Left lobe of liver (tissue), 2 donors: ENCODE measurements around the gene BLID. TPM values are rescaled to one million over a fixed set of nuclear protein-coding genes. Genes with fewer than 3 reads are reported as not detected.

Experiments used
- ATAC-seq: fragments of 200-7000 bp; cut with Tn5 transposase; one replicate; pipeline ENCODE4 v1.9.1; 2020; ENCODE audit warnings: mild to moderate bottlenecking, moderate library complexity
- DNase-seq: peaks from one replicate; pipeline ENCODE4 v3.0.0-alpha.2; 2020; ENCODE audit warnings: low spot score
- total RNA-seq: library from RNA; stranded (reverse); gene quantifications from one replicate; pipeline ENCODE4 v1.2.1, GENCODE V29; 2021
- donor health status: DM: no; HTN: no; CAD: no; lungs with moderate emphysema.
- donor health status: DM: no; HTN: yes; CAD: no.

BLID gene
- total RNA-seq, 1 donor from 2014 or later = 0.63 TPM

- ATAC-seq (peak; percentile 76), DNase-seq (no peak)
Measured at GRCh38 chr11:122140500-122140899, 24.5 kb upstream of the BLID start.

DNA sequence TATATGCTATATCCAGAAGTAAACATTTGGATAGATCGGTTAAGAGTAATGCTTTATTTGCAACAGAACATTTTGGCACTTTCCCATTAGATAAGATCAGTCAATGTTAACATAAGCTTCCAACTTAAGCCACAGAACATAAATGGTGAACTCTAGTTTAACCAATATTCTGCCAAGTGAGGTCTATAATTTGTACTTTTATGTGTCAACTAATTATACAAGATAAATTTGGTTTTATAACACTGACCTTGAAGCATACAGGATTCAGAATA lies 23.5 kb upstream of the BLID start:
- peak; percentile 76 for ATAC-seq
- no peak for DNase-seq

- DNase-seq (no peak), ATAC-seq (peak; percentile 35)
Measured at GRCh38 chr11:122138744-122139594, 23.0 kb upstream of the BLID start.

DNA sequence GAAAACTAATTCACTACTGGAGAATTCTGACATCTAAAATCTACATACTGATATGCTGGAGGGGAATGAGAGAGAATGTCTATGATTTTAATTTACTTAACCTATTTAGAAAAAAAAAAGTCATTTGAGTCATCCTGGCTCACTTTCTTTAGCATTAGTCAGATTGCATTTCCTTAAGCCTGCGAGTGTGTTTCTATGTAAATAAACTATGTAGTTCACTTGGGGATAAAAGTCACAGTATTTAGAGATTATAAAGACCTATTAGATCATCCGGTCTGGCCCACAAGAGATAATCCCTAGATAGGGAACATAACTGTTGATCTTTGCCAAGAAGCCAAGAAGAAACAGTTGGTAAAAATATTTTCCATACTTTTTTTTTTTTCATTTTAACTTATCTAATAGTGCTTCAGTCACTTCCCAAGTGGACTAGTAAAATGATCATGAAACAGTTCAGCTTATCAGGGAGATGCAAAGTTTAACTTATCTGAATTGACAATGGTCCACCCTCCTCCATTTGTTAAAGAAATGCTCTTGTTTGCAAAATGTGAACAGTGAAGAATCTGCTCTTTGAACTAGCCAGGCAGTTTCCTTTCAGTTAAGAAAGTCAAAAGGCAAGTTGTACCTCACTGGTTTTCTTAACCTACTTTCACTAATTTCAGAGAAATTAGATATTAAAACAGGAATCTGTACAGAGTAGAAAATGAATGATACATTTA lies 21.2 kb upstream of the BLID start:
- DNase-seq (no peak), ATAC-seq (no peak)

DNA sequence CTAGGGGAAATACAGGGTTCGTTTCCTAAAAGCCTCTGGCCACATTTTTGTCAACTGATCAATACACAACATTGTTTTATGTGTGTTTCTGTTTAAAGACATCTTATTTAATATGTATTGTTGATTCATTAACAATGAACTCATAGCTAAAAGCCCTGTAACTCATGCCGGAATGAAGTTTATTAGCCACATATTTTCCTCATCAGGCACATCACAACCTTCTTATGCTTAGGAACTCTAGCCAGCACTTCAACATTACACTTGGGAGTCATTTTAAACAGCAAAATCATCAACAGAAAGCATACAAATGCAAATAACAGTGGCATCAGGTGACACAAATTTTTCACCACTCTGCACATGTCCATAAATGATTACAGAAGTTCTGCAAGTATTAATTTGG lies 15.1 kb upstream of the BLID start:
- ATAC-seq = no peak
- no peak for DNase-seq

DNA sequence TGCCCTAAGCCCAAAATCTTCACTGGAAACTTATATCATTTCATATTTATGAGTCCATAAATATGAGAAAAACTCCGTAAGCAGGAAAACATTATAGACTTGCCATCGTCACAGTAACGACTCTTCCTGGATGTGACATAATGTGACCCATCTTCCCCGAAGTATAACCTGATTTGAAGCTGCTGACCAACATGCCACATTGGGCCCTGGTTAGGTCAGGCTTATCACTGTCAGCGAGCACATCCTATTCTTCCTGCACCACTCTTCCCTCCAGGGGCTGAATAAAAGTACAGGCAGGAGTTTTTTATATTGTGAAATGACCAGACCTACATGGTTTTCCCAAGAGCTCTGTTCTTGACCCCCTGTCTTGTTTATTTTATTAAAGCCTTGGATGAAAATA lies 12.1 kb upstream of the BLID start:
- ATAC-seq = no peak

DNA sequence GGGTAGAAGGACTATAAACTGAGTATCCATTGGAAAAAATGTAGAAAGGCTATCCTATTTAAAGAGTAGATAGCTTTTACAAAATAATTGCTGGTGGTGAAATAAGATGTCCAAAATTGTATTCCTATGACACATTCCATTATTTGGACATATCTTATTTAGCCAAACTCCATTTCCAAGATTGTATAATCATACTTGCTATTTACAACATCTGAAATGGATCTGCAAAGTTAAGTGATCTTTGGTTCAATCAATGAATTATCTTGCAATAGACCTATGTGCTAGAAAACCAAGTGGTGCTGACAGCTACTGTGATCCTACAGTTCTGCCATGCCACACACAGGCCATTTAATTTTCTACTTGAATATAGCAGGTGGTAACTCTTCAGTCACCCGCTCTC lies 11.0 kb upstream of the BLID start:
- DNase-seq (no peak), ATAC-seq (no peak)

More for the DNA sequence above, 12.1 kb upstream of the BLID start:
- no peak for DNase-seq

DNA sequence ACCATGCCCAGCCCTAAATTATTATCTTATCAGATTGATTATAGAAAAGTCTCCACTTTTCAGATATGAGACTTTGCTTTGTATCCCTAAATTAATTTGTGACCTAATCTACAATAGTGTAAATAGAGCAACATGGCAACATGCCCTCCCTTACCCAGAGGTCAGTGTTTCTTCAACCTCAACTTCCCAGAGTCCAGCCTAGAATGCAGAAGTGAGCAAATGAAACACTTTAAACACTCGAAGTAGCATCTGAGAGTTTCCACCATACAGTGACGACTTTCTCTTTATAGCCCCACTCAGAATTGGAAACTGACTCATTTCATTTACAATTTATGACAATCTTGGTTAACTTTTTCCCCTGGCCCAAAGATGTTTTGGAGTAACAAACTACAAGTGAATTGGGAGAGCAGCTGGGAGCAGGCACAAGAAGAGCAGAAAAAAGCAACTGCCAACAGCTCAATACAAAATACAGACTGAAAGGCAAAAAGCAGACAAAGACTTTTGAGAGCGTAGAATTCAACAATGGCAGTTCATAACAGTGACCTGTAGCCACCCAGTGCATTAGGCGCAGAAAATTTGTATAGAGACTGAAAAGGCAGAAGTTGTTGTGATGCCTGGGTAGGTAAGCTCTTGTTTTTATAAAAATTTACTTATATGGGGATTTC lies 10.1 kb upstream of the BLID start:
- no peak for DNase-seq
- ATAC-seq = no peak

DNA sequence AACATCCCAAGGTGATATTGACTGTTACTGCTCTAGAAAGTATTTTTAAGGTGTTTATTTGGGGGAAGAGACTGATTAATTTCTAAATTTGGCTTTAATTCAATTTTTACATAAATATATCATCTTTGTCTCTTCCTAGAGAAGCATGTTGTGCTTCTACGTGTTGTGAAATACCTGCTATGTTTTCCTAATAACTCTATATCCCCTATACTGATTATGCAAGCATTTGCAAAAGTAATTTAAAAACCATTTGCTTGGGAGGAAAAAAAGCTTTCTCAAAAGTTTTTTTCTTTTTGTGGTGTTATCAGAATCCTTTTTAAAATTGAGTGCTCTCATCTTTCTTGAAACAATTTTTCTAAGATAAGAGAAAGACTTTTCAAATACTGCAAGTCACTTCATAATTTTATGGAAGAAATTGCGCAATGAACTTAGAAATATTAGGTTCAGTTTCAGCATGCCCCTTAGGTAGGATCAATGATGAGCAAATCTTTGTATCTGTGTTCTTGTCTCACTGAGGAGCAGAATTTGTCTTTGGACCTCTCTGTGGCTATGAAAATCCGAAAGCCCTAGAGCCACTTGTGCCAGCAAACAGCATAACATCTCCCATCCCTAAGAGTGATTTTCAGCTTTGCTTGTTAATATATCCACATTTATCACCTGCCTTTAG lies 7.4 kb upstream of the BLID start:
- ATAC-seq = no peak

GRCh38 chr11:122122179-122122578 lies 6.2 kb upstream of the BLID start:
- ATAC-seq (no peak), DNase-seq (no peak)

More for the DNA sequence above, 7.4 kb upstream of the BLID start:
- DNase-seq = no peak

GRCh38 chr11:122120096-122120495 lies 4.1 kb upstream of the BLID start:
- ATAC-seq (no peak), DNase-seq (no peak)

GRCh38 chr11:122116591-122116990 lies 576 bp upstream of the BLID start:
- DNase-seq (no peak), ATAC-seq (no peak)

GRCh38 chr11:122114976-122115375 lies 1.0 kb downstream of the BLID start:
- no peak for DNase-seq
- ATAC-seq = no peak

DNA sequence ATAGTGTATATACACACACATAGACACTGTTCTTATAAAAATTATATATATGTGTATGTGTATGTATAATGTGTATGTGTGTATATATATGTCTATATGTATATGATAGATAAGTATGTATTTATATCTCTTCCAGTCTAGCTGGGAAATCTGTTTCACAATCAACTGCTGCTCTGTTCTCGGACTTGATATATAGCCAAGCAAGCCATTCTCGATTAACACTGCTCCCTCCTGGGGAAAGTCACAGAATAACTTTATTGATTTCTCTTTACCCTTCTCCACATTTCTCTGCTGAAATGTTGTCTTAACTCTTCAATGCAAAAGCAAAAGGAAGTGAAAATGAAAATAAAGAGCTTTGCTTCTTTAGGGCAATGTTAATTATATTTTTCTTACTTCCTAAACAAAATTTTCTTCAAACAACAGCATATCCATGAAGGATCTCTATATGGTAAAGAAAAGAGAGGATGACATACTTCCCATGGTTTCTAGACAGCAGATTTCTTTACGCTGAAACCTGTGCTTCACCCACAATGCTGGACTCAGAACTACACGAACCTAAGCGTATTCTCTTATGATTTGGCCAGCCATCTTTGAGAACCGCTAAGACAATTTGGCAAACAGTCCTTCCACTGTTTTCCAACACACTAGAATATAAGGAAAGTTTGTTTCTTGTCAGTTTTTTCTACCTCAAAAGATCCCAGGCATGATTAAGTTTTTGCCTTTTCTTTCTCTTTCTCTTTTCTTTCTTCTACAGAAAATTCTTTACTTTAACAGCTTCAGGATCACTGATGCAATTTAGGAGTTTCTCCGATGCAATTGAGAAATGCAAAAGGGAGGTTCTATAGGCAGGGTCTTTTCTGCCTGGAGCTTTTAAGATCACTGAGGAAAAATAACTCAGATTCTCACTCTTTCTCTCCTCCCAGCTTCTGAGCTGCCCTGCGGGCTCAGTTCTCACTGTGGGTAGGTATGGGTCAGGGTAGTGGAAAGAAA lies 1.9 kb downstream of the BLID start:
- DNase-seq = no peak
- ATAC-seq = peak; percentile 78

GRCh38 chr11:122112470-122113365 lies 3.3 kb downstream of the BLID start:
- DNase-seq (no peak), ATAC-seq (no peak)

- DNase-seq = no peak
Measured at GRCh38 chr11:122109932-122110331, 6.1 kb downstream of the BLID start.

DNA sequence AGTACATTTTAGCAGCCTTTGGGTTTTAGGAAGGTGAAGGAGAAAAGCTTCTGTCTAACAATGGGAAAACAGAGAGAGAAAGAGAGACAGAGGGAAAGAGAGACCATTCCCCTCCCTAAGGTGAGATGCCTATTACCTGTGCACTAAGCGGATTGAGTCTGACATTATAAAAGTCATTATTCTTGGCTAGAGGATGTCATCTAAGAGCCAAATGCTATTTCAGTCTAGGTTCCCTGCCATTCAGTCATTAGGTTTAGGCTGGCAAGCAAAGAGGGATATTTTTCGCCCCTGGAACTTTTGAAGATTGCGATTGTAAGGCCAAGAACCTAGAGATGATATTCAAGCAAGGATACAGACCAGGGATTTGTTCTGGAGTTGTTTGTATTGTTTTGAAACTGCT lies 7.2 kb downstream of the BLID start:
- DNase-seq = no peak
- ATAC-seq = no peak

More at GRCh38 chr11:122109932-122110331, 6.1 kb downstream of the BLID start:
- no peak for ATAC-seq

DNA sequence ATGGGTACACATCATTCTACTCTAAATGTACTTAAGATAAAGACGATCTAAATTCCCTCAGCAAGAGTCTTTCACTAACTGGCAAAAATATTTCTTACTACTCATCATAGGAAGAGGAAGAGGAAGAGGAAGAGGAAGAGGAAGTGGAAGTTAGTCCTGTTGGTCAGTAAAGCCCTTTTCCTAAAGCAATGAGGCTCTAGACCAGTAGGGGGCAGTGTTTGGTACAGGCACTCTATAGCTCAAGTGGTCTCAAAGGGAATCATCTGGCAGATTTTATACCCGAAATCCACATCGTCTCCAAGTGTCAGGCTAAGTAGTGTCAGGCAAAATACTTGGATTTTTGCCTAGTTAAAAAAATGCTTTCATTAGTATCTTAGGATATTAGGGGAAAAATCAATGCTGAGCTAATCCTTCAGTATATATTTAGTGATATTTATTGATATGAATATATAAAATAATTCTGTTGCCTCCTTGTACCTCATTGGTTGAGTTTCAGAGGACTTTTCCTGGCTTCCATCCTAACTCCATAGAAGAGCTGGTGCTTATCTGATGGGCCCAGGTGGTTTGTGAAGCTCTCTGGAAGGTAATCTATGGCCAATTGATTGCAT lies 7.7 kb downstream of the BLID start:
- DNase-seq = no peak
- peak; percentile 68 for ATAC-seq

DNA sequence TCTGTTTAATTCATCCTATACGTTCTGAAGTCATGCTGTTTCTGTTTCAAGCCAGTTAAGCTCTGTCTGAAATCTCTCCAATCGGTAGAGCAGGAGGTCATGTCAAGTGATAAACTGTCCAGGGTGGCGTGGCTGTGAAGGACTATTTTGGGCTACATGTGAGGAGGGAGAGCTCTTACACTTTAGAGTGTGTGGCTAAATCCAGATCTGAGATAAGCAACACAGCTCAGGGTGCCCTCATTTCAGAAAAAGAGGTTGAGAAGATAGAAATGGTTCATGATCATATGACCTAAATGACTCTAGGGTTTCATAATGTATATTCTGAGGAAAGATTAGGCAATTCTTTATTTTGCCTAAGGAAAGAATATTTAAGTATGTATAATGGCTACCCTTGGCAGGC lies 8.4 kb downstream of the BLID start:
- ATAC-seq = no peak
- no peak for DNase-seq
